Stimulated activated CD8-positive, alpha-beta memory T cell treated with anti-CD3 and anti-CD28 coated beads, Interleukin-12 subunit alpha, Interleukin-12 subunit beta, amount 100 ng/mL, for 4 hours (primary cell): ENCODE measurements around the gene TMEM163.
"Not testable (repeated sequence)": the region's sequence is repeated elsewhere in the genome, so short reads cannot be mapped to it uniquely, and the experiment has no call there.

Source experiments
- DNase-seq: peaks from one replicate; pipeline ENCODE4 v3.0.0-alpha.2; 2020; ENCODE audit warnings: low read depth

TMEM163 gene

GRCh38 chr2:134621939-134622705, 96.7 kb downstream of the TMEM163 start:
- DNase-seq, result no peak

GRCh38 chr2:134619250-134619649, 99.5 kb downstream of the TMEM163 start:
- DNase-seq, result no peak

GRCh38 chr2:134615480-134615879, 103.3 kb downstream of the TMEM163 start:
- DNase-seq, result not testable (repeated sequence)

DNA sequence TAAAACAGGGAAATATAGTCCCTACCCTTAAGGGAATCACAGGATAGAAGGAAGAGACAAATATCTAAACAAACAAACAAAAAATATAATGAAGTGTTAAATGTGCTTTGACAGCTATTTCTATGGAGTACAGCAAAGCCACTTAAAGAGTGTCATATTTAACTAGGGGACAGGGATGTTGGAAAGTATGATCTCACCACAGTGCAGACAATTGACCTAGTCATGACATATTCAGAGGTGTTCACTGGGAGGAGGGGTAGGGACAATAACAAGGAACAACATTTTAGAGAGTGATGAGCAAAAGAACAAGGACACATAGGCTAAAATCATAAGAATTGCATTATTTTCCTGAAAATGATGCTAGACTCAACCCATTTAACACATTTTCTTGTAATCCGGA, 107.5 kb downstream of the TMEM163 start:
- no peak for DNase-seq

DNA sequence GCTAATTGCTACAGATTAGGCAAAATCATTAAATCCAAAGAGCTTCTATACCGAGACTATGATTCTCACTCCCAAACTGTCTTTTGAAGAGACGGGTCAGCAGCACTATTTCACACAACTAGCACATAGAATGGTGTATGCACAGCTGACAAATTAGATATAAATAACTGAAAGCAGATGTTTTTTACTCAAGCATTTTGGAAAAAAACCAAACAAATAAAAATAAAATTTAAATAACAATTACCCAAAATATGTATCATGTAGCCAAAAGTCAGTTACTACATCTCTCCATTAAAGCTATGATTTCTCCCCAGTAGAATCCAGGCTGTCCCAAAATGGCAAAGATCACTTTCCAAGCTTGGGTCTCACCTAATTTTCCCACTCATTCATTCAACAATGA, 107.9 kb downstream of the TMEM163 start:
- DNase-seq, result no peak

GRCh38 chr2:134609924-134610513, 108.8 kb downstream of the TMEM163 start:
- no peak for DNase-seq

- no peak for DNase-seq
Observed at GRCh38 chr2:134603966-134604365, 114.8 kb downstream of the TMEM163 start.

- no peak for DNase-seq
Observed at GRCh38 chr2:134602666-134603065, 116.1 kb downstream of the TMEM163 start.

GRCh38 chr2:134601264-134601663, 117.5 kb downstream of the TMEM163 start:
- no peak for DNase-seq

GRCh38 chr2:134600208-134600607, 118.6 kb downstream of the TMEM163 start:
- no peak for DNase-seq

GRCh38 chr2:134599236-134599635, 119.6 kb downstream of the TMEM163 start:
- no peak for DNase-seq

DNA sequence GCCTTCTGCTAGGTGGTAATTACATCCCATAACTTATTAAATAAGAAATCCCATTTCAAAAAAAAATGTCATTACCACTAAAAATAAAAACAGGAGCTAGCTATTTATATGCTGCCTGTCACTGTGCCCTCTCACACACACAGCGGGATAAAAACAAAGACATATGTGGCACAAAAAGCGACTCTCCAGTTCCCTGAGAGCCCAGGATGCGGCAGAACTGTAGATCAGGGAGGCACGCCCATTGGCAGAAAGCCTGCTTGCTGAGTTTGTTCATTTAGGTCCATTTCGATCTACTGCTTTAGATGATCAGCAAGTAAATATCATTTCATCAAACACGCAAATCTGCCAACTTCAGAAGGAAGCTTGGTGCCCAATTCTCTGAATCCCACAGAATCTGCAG, 124.4 kb downstream of the TMEM163 start:
- no peak for DNase-seq

DNA sequence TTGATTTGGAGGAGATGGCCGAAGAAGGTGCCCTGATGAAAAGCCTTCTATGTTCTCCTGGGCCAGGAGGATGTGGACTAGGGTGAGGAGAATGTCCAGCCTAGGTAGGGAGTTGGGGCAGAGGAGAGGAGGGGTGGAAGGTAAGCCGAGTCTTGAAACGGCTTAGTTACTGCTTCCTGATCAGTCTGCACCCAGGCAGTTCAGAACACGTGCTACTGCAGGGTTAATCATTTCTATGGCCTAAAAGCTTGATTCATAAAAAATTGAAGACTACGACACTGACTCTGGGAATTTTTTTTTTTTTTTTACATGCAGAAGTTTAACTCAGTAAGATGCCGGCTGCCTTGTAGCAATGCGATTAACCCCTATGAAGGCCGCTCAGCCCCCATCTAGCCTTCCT, 125.3 kb downstream of the TMEM163 start:
- no peak for DNase-seq

- no peak for DNase-seq
Observed at GRCh38 chr2:134592377-134592776, 126.4 kb downstream of the TMEM163 start.

DNA sequence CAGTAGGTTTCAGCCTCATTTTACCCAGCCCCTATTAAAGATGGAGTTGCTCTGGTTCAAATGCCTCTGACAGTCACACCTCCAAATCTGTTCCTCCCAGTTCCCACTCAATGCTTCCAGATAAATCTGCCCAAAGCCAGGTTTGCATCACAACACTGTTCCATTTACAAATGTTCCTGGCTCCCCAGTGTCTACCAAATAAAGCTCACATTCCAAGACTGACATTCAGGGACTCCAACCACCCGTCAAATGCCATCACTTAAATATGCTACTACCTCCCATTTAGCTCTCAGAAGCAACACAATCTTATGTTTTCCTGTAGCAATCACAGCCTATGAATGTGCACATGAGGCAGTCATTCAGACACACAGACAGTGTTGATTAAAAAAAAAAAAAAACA, 127.3 kb downstream of the TMEM163 start:
- DNase-seq, result no peak

DNA sequence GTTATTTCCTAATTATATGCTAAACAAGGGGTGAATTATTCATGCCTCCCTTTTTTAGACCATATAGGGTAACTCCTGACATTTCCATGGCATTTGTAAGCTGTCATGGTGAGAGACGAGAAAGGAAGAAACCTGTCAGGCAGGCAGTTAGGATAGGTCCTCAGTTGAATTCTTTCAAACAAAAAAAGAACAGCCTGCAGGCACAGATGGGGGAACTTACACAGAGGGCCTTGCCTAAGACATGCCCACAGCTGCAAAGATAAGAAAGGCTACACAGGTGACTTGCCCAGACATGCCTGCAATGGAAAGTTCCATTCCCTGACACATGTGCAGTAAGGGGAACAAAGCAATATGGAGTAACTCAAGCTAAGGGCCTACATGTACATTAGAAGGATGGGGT, 128.1 kb downstream of the TMEM163 start:
- no peak for DNase-seq

DNA sequence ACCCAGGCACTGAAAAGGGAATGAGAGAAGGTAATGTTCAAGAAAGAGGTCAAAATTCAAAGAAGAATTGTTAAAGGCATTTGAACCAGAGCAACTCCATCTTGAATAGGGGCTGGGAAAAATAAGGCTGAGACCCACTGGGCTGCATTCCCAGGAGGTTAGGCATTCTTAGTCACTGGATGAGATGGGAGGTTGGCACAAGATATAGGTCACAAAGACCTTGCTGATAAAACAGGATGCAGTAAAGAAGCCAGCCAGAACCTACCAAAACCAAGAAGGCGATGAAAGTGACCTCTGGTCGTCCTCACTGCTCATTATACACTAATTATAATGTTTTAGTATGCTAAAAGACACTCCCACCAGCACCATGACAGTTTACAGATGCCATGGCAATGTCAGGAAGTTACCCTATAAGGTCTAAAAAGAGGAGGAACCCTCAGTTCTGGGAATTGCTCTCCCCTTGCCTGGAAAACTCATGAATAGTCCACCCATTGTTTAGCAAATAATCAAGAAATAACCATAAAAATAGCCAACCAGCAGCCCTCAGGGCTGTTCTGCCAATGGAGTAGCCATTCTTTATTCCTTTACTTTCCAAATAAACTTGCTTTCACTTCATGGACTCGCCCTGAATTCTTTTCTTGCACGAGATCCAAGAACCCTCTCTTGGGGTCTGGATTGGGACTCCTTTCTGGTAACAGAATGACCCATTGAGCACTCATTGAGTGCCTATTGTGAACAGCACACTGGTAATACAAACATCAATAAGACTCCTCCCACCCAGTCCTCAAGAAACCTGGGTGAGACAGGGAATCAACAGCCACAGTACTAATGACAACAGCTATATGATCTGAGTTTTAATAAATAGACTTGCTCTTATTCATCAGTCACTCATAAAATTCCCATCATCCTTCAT, 129.4 kb downstream of the TMEM163 start:
- DNase-seq, result not testable (repeated sequence)

DNA sequence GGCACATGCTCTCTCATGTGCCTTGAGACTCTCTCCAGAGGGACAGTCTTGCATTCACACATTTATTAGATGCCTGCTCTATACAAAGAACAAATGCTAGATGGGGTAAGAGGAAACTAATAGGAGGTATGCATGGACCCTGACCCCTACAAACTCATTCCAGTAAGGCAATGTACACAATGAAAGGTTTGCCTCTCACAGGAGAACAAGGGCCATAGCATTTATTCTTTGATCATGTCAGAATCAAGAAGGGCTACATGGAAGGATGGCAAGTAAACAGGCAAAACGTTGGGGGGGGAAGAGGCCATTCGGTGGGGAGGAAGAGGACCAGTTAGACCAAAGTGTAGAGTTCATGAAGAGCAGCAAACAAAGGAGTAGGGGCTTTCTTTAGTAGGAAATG, 130.2 kb downstream of the TMEM163 start:
- DNase-seq, result no peak

- DNase-seq, result no peak
Observed at GRCh38 chr2:134586326-134586965, 132.4 kb downstream of the TMEM163 start.

DNA sequence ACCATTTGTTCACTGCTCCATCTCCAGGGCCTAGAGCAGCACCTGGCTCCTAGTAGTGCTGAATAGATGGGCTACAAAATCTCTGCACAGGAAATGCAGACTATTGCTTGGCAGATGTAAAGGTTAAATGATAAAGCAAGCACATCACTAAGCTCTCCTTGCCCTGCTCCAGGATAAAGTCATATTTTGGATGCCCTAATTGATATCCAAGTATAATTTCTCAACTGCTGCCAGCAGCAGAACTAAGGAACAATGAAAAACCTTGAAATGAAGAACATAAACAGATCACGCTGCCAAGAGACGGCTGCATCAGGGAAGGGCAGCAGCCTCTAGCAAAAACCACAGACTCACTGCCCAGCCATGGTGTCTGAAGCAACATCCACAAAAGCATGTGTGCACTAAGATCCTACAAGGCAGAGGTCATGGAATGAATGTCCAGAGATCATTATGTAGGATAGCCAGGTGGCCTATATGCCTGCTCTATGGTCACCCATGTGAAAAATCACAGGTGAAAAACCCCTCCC, 134.7 kb downstream of the TMEM163 start:
- no peak for DNase-seq

- no peak for DNase-seq
Observed at GRCh38 chr2:134583462-134583861, 135.3 kb downstream of the TMEM163 start.

- DNase-seq, result no peak
Observed at GRCh38 chr2:134582547-134582899, 136.3 kb downstream of the TMEM163 start.
